HG03571 (cell line): Measurements from ENCODE around the gene LCP2.

Source experiments
- ATAC-seq: cut with Tn5 transposase; IDR thresholded peaks from one replicate; pipeline ENCODE4 v1.9.1; 2021; ENCODE audit not compliant: unreplicated experiment

The LCP2 gene

GRCh38 chr5:170316937-170317336 lies 19.4 kb upstream of the LCP2 start:
- ATAC-seq = no peak

- ATAC-seq = no peak
These were observed 17.6 kb upstream of the LCP2 start for GRCh38 chr5:170315154-170315553.

GRCh38 chr5:170314541-170315095 lies 17.0 kb upstream of the LCP2 start:
- no peak for ATAC-seq

- ATAC-seq = no peak
These were observed 16.2 kb upstream of the LCP2 start for GRCh38 chr5:170313816-170314215.

- no peak for ATAC-seq
These were observed 15.8 kb upstream of the LCP2 start for GRCh38 chr5:170313344-170313743.

GRCh38 chr5:170312666-170313065 lies 15.1 kb upstream of the LCP2 start:
- no peak for ATAC-seq

GRCh38 chr5:170312301-170312595 lies 14.7 kb upstream of the LCP2 start:
- ATAC-seq = no peak

- no peak for ATAC-seq
These were observed 14.1 kb upstream of the LCP2 start for GRCh38 chr5:170311511-170312300.

- ATAC-seq = no peak
These were observed 12.8 kb upstream of the LCP2 start for GRCh38 chr5:170310256-170310926.

GRCh38 chr5:170308686-170309085 lies 11.1 kb upstream of the LCP2 start:
- no peak for ATAC-seq

- no peak for ATAC-seq
These were observed 10.2 kb upstream of the LCP2 start for GRCh38 chr5:170307575-170308465.

GRCh38 chr5:170306381-170306831 lies 8.8 kb upstream of the LCP2 start:
- ATAC-seq = peak; percentile 71

- ATAC-seq = no peak
These were observed 8.1 kb upstream of the LCP2 start for GRCh38 chr5:170305646-170306025.

GRCh38 chr5:170305016-170305645 lies 7.6 kb upstream of the LCP2 start:
- ATAC-seq = no peak

GRCh38 chr5:170303549-170303948 lies 6.0 kb upstream of the LCP2 start:
- ATAC-seq = no peak

- peak; percentile 78 for ATAC-seq
These were observed 5.3 kb upstream of the LCP2 start for GRCh38 chr5:170302653-170303501.

- no peak for ATAC-seq
These were observed 4.5 kb upstream of the LCP2 start for GRCh38 chr5:170301981-170302652.

- no peak for ATAC-seq
These were observed 3.6 kb upstream of the LCP2 start for GRCh38 chr5:170301149-170301548.

- no peak for ATAC-seq
These were observed 2.9 kb upstream of the LCP2 start for GRCh38 chr5:170300361-170301013.
